HepG2 (cell line): Measurements from ENCODE around the gene BUB1B. TPM values are rescaled to one million over a fixed set of nuclear protein-coding genes. Genes with fewer than 3 reads are reported as not detected.

Experiments used
- CBX2 ChIP-seq, 2 experiments: fragments of 200-600 bp in 1 of 2; sonication (generic); formaldehyde crosslinking in 1 of 2; IDR thresholded peaks; 2 replicates each; pipeline versions ENCODE4 v1.7.0 to v1.8.1; 2018 to 2022; ENCODE audit warnings: low read depth in 2 of 2, low read length in 1 of 2, mild to moderate bottlenecking in 1 of 2, missing genetic modification reagents in 1 of 2
- CENPBD1 ChIP-seq: sonication (generic); formaldehyde crosslinking; IDR thresholded peaks from 2 replicates; pipeline ENCODE4 v1.8.0; 2022; ENCODE audit warnings: missing genetic modification reagents, low read depth, mild to moderate bottlenecking, borderline replicate concordance
- GATA4 ChIP-seq: sonication (generic); IDR thresholded peaks from 2 replicates; pipeline ENCODE4 v1.6.1; 2016; ENCODE audit warnings: antibody characterized with exemption, low read depth, borderline replicate concordance
- GATAD2A ChIP-seq: IDR thresholded peaks from 2 replicates; pipeline ENCODE4 v1.6.1; 2016
- HDAC1 ChIP-seq: sonication (generic); formaldehyde crosslinking; IDR thresholded peaks from 2 replicates; pipeline ENCODE4 v1.5.1; 2020; ENCODE audit warnings: mild to moderate bottlenecking, missing genetic modification reagents
- NFYC ChIP-seq: IDR thresholded peaks from 2 replicates; pipeline ENCODE4 v1.6.1; 2016; ENCODE audit warnings: missing genetic modification reagents, missing compliant biosample characterization
- PPARG ChIP-seq: conservative IDR thresholded peaks from 2 replicates; pipeline ENCODE4 v1.6.1; 2016; ENCODE audit warnings: missing biosample characterization, missing genetic modification reagents
- REL ChIP-seq: sonication (generic); formaldehyde crosslinking; conservative IDR thresholded peaks from 2 replicates; pipeline ENCODE4 v1.8.0; 2022; ENCODE audit warnings: mild to moderate bottlenecking, missing genetic modification reagents, moderate library complexity
- RORA ChIP-seq: sonication (generic); formaldehyde crosslinking; IDR thresholded peaks from 2 replicates; pipeline ENCODE4 v1.5.0; 2020; ENCODE audit warnings: mild to moderate bottlenecking, missing genetic modification reagents, moderate library complexity
- RXRA ChIP-seq: sonication (generic); formaldehyde crosslinking; IDR thresholded peaks from 2 replicates; pipeline ENCODE4 v1.5.1; 2020; ENCODE audit warnings: missing genetic modification reagents
- SP4 ChIP-seq: sonication (generic); formaldehyde crosslinking; IDR thresholded peaks from 2 replicates; pipeline ENCODE4 v1.8.1; 2023; ENCODE audit warnings: mild to moderate bottlenecking, missing genetic modification reagents
- SP5 ChIP-seq: IDR thresholded peaks from 2 replicates; pipeline ENCODE4 v1.6.1; 2016; ENCODE audit warnings: low read depth, borderline replicate concordance
- U2AF2 ChIP-seq: fragments of 200-400 bp; formaldehyde crosslinking; IDR thresholded peaks from 2 replicates; pipeline ENCODE4 v1.6.1; 2017; ENCODE audit warnings: low read depth, mild to moderate bottlenecking, low read length
- ZNF12 ChIP-seq: sonication (generic); formaldehyde crosslinking; IDR thresholded peaks from 2 replicates; pipeline ENCODE4 v1.5.0; 2020; ENCODE audit warnings: missing genetic modification reagents
- ZNF136 ChIP-seq: sonication (generic); formaldehyde crosslinking; IDR thresholded peaks from 2 replicates; pipeline ENCODE4 v1.8.1; 2022; ENCODE audit warnings: low read depth, mild to moderate bottlenecking, moderate library complexity, missing genetic modification reagents
- ZNF263 ChIP-seq: sonication (generic); formaldehyde crosslinking; IDR thresholded peaks from 2 replicates; pipeline ENCODE4 v1.4.0; 2020; ENCODE audit warnings: missing genetic modification reagents
- ZNF292 ChIP-seq: sonication (generic); formaldehyde crosslinking; IDR thresholded peaks from 2 replicates; pipeline ENCODE4 v1.8.1; 2022; ENCODE audit warnings: mild to moderate bottlenecking, low read depth, missing genetic modification reagents, borderline replicate concordance
- ZNF326 ChIP-seq: sonication (generic); formaldehyde crosslinking; IDR thresholded peaks from 2 replicates; pipeline ENCODE4 v1.4.0; 2020; ENCODE audit warnings: missing genetic modification reagents, borderline replicate concordance
- ZNF331 ChIP-seq: sonication (generic); formaldehyde crosslinking; IDR thresholded peaks from 2 replicates; pipeline ENCODE4 v1.4.0; 2020; ENCODE audit warnings: missing genetic modification reagents
- ZNF570 ChIP-seq: sonication (generic); formaldehyde crosslinking; IDR thresholded peaks from 2 replicates; pipeline ENCODE4 v1.4.0; 2020; ENCODE audit warnings: mild to moderate bottlenecking, missing genetic modification reagents, borderline replicate concordance
- ZNF740 ChIP-seq: sonication (generic); formaldehyde crosslinking; IDR thresholded peaks from 2 replicates; pipeline ENCODE4 v1.4.0; 2020; ENCODE audit warnings: missing genetic modification reagents
- ZNF780A ChIP-seq: sonication (generic); formaldehyde crosslinking; IDR thresholded peaks from 2 replicates; pipeline ENCODE4 v1.8.0; 2022; ENCODE audit warnings: mild to moderate bottlenecking, missing genetic modification reagents, moderate library complexity
- ZSCAN29 ChIP-seq: sonication (generic); formaldehyde crosslinking; conservative IDR thresholded peaks from 2 replicates; pipeline ENCODE4 v1.4.0; 2020; ENCODE audit warnings: mild to moderate bottlenecking, missing genetic modification reagents
- polyA plus RNA-seq, 8 experiments: library from polyadenylated mRNA; depleted of rRNA in 3 of 8; stranded (reverse) in 7 of 8; unstranded in 1 of 8; fragments of >200 nt; fragmentation: Illumina TruSeq in 4 of 8; extraction: Trizol in 4 of 8; gene quantifications; 2 replicates each; pipeline versions ENCODE4 v1.2.1 to v1.2.3, GENCODE V29; 2011 to 2016; ENCODE audit warnings: low read depth in 4 of 8, missing spikeins in 1 of 8, mixed read lengths in 1 of 8; ENCODE audit not compliant: insufficient read depth in 1 of 8
- total RNA-seq, 5 experiments: library from RNA; depleted of rRNA; stranded (reverse); fragments of >200 nt; fragmentation: Illumina TruSeq; extraction: Trizol; gene quantifications; 2 replicates each; pipeline ENCODE4 v1.2.3, GENCODE V29; 2016; ENCODE audit warnings: low read depth in 1 of 5
- TF ChIP-seq, protein P1 (sequence below): sonication (generic); formaldehyde crosslinking; IDR thresholded peaks from 2 replicates; pipeline ENCODE4 v1.8.0; 2022; ENCODE audit warnings: mild to moderate bottlenecking, missing genetic modification reagents; ENCODE audit not compliant: insufficient replicate concordance
- TF ChIP-seq, protein P2 (sequence below), 2 experiments: sonication (generic) in 1 of 2; formaldehyde crosslinking in 1 of 2; IDR thresholded peaks; 2 replicates each; pipeline versions ENCODE4 v1.4.0 to v1.6.1; 2018 to 2020; ENCODE audit warnings: missing genetic modification reagents in 2 of 2, borderline replicate concordance in 1 of 2, low read depth in 1 of 2, mild to moderate bottlenecking in 1 of 2, missing biosample characterization in 1 of 2
- TF ChIP-seq, protein P3 (sequence below): sonication (generic); formaldehyde crosslinking; IDR thresholded peaks from 2 replicates; pipeline ENCODE4 v1.4.0; 2020; ENCODE audit warnings: mild to moderate bottlenecking, missing genetic modification reagents

BUB1B gene
- total and polyA plus RNA-seq, 2 of the 13 experiments (the other 11 are each of a cell fraction or from before 2014, with no cell fraction given): 26.2 to 63.5 TPM

GRCh38 chr15:40111888-40112287, 49.0 kb upstream of the BUB1B start (continued):
- TF ChIP-seq ZNF136 (CRISPR knock-in tag): no peak
- TF ChIP-seq PPARG: 0 out of 2 replicates have a peak, but pooled peaks have one; percentile 29
- peak; percentile 25; the same call in 1 of the 2 replicates for TF ChIP-seq NFYC
- TF ChIP-seq REL (CRISPR knock-in tag): no peak
- TF ChIP-seq, protein P1, sequence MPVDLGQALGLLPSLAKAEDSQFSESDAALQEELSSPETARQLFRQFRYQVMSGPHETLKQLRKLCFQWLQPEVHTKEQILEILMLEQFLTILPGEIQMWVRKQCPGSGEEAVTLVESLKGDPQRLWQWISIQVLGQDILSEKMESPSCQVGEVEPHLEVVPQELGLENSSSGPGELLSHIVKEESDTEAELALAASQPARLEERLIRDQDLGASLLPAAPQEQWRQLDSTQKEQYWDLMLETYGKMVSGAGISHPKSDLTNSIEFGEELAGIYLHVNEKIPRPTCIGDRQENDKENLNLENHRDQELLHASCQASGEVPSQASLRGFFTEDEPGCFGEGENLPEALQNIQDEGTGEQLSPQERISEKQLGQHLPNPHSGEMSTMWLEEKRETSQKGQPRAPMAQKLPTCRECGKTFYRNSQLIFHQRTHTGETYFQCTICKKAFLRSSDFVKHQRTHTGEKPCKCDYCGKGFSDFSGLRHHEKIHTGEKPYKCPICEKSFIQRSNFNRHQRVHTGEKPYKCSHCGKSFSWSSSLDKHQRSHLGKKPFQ (CRISPR knock-in tag): no peak
- TF ChIP-seq HDAC1 (CRISPR knock-in tag): peak; percentile 48; the same call in 1 of the 2 replicates
- TF ChIP-seq SP4: no peak
- TF ChIP-seq CBX2 (IDR thresholded peaks at IDR 0.05; ENCODE audit: low read depth, low read length): no peak
- no peak for TF ChIP-seq CBX2 (CRISPR knock-in tag; IDR thresholded peaks at IDR 0.05; ENCODE audit: low read depth)
- no peak for TF ChIP-seq ZNF326 (CRISPR knock-in tag)
- no peak for TF ChIP-seq U2AF2
- TF ChIP-seq, protein P2, sequence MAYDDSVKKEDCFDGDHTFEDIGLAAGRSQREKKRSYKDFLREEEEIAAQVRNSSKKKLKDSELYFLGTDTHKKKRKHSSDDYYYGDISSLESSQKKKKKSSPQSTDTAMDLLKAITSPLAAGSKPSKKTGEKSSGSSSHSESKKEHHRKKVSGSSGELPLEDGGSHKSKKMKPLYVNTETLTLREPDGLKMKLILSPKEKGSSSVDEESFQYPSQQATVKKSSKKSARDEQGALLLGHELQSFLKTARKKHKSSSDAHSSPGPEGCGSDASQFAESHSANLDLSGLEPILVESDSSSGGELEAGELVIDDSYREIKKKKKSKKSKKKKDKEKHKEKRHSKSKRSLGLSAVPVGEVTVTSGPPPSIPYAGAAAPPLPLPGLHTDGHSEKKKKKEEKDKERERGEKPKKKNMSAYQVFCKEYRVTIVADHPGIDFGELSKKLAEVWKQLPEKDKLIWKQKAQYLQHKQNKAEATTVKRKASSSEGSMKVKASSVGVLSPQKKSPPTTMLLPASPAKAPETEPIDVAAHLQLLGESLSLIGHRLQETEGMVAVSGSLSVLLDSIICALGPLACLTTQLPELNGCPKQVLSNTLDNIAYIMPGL (CRISPR knock-in tag; IDR thresholded peaks at IDR 0.05; ENCODE audit: borderline replicate concordance in 1 of 2, low read depth in 1 of 2): no peak
- no peak for TF ChIP-seq ZNF740 (CRISPR knock-in tag)
- no peak for TF ChIP-seq ZSCAN29 (CRISPR knock-in tag)
- TF ChIP-seq RXRA (CRISPR knock-in tag): peak; percentile 28; the same call in 1 of the 2 replicates
- TF ChIP-seq ZNF331 (CRISPR knock-in tag): peak; percentile 91; the same call in 1 of the 2 replicates
- peak; percentile 99 for TF ChIP-seq ZNF12 (CRISPR knock-in tag)
- TF ChIP-seq, protein P3, sequence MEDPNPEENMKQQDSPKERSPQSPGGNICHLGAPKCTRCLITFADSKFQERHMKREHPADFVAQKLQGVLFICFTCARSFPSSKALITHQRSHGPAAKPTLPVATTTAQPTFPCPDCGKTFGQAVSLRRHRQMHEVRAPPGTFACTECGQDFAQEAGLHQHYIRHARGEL (CRISPR knock-in tag): no peak
- no peak for TF ChIP-seq ZNF570 (CRISPR knock-in tag)
- TF ChIP-seq GATA4: no peak
- TF ChIP-seq ZNF292: peak; percentile 71; the same call in 1 of the 2 replicates
- TF ChIP-seq ZNF780A (CRISPR knock-in tag): no peak
- no peak for TF ChIP-seq CENPBD1 (CRISPR knock-in tag)
- peak; percentile 57 for TF ChIP-seq SP5 (CRISPR knock-in tag)
- no peak for TF ChIP-seq RORA (CRISPR knock-in tag)
- peak; percentile 65 for TF ChIP-seq ZNF263
- no peak for TF ChIP-seq GATAD2A (CRISPR knock-in tag)
